ENCODE data around the gene PSMA1. TPM values are rescaled to one million over a fixed set of nuclear protein-coding genes. Genes with fewer than 3 reads are reported as not detected.

PSMA1 gene
- total RNA-seq, 1 experiment from 2014 or later: 143 TPM

GRCh38 chr11:14566331-14567063, 46.3 kb upstream of the PSMA1 start:
- no peaks in the 10 kb centered on the region for H3K9me3 ChIP-seq (ENCODE audit: insufficient read depth, low read depth)
- no peaks in the 10 kb centered on the region for H3F3A ChIP-seq (ENCODE audit: insufficient read depth, low read depth)
- ChIA-PET POLR2A (ENCODE audit: unreplicated experiment) (no interaction called here), CTCF (no interaction called here)
- no peak overlapping the region for H3K4me2 ChIP-seq
- no peaks in the 10 kb centered on the region for H3K9me2 ChIP-seq (ENCODE audit: insufficient read depth)
- intact Hi-C loops (cut with micrococcal nuclease; ENCODE audit: unreplicated experiment): no loop called here
- H3K27me3 ChIP-seq (ENCODE audit: insufficient read depth, low read depth): no peaks in the 10 kb centered on the region
- H3K27ac ChIP-seq: no peak overlapping the region
- no peaks in the 10 kb centered on the region for H3K36me3 ChIP-seq (ENCODE audit: low read depth)
- no peak for DNase-seq
- H3K4me1 ChIP-seq (replicated peaks; ENCODE audit: insufficient read depth): no peaks in the 10 kb centered on the region
- BruUV-seq (replicated peaks): no TSS peak
- H3K79me2 ChIP-seq (ENCODE audit: low read depth): no peaks in the 10 kb centered on the region
- no peak overlapping the region for H3K4me3 ChIP-seq
- H2AFZ ChIP-seq: no peak overlapping the region
- no peaks in the 10 kb centered on the region for H4K20me1 ChIP-seq (ENCODE audit: insufficient read depth)
- TF ChIP-seq, protein P1, sequence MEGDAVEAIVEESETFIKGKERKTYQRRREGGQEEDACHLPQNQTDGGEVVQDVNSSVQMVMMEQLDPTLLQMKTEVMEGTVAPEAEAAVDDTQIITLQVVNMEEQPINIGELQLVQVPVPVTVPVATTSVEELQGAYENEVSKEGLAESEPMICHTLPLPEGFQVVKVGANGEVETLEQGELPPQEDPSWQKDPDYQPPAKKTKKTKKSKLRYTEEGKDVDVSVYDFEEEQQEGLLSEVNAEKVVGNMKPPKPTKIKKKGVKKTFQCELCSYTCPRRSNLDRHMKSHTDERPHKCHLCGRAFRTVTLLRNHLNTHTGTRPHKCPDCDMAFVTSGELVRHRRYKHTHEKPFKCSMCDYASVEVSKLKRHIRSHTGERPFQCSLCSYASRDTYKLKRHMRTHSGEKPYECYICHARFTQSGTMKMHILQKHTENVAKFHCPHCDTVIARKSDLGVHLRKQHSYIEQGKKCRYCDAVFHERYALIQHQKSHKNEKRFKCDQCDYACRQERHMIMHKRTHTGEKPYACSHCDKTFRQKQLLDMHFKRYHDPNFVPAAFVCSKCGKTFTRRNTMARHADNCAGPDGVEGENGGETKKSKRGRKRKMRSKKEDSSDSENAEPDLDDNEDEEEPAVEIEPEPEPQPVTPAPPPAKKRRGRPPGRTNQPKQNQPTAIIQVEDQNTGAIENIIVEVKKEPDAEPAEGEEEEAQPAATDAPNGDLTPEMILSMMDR (conservative IDR thresholded peaks at IDR 0.05): no peak
- TF ChIP-seq EZH2 (IDR thresholded peaks at IDR 0.05; ENCODE audit: low read depth): no peak

GRCh38 chr11:14565845-14566244, 45.7 kb upstream of the PSMA1 start:
- intact Hi-C loops (cut with micrococcal nuclease; ENCODE audit: unreplicated experiment): no loop called here
- H3K4me3 ChIP-seq: no peak overlapping the region
- no peak for TF ChIP-seq EZH2 (IDR thresholded peaks at IDR 0.05; ENCODE audit: low read depth)
- TF ChIP-seq, protein P1 (conservative IDR thresholded peaks at IDR 0.05): no peak
- no TSS peak for BruUV-seq (replicated peaks)
- H3F3A ChIP-seq (ENCODE audit: insufficient read depth, low read depth): no peaks in the 10 kb centered on the region
- ChIA-PET POLR2A (ENCODE audit: unreplicated experiment) (no interaction called here), CTCF (no interaction called here)
- H3K4me2 ChIP-seq: no peak overlapping the region
- H3K27me3 ChIP-seq (ENCODE audit: insufficient read depth, low read depth): no peaks in the 10 kb centered on the region
- no peaks in the 10 kb centered on the region for H3K9me3 ChIP-seq (ENCODE audit: insufficient read depth, low read depth)
- no peaks in the 10 kb centered on the region for H3K9me2 ChIP-seq (ENCODE audit: insufficient read depth)
- no peak overlapping the region for H3K27ac ChIP-seq
- no peak for DNase-seq
- no peaks in the 10 kb centered on the region for H3K36me3 ChIP-seq (ENCODE audit: low read depth)
- no peak overlapping the region for H2AFZ ChIP-seq
- no peaks in the 10 kb centered on the region for H4K20me1 ChIP-seq (ENCODE audit: insufficient read depth)
- H3K79me2 ChIP-seq (ENCODE audit: low read depth): no peaks in the 10 kb centered on the region
- H3K4me1 ChIP-seq (replicated peaks; ENCODE audit: insufficient read depth): no peaks in the 10 kb centered on the region

- H3F3A ChIP-seq (ENCODE audit: insufficient read depth, low read depth): no peaks in the 10 kb centered on the region
- no peak overlapping the region for H3K4me3 ChIP-seq
- H3K9me3 ChIP-seq (ENCODE audit: insufficient read depth, low read depth): no peaks in the 10 kb centered on the region
- H3K79me2 ChIP-seq (ENCODE audit: low read depth): no peaks in the 10 kb centered on the region
- no peaks in the 10 kb centered on the region for H4K20me1 ChIP-seq (ENCODE audit: insufficient read depth)
- H3K4me2 ChIP-seq: no peak overlapping the region
- H2AFZ ChIP-seq: no peak overlapping the region
- no peak for DNase-seq
- no peaks in the 10 kb centered on the region for H3K27me3 ChIP-seq (ENCODE audit: insufficient read depth, low read depth)
- ChIA-PET CTCF (no interaction called here), POLR2A (ENCODE audit: unreplicated experiment) (no interaction called here)
- BruUV-seq (replicated peaks): no TSS peak
- no peak for TF ChIP-seq EZH2 (IDR thresholded peaks at IDR 0.05; ENCODE audit: low read depth)
- TF ChIP-seq, protein P1 (conservative IDR thresholded peaks at IDR 0.05): no peak
- H3K36me3 ChIP-seq (ENCODE audit: low read depth): no peaks in the 10 kb centered on the region
- H3K27ac ChIP-seq: no peak overlapping the region
- no peaks in the 10 kb centered on the region for H3K4me1 ChIP-seq (replicated peaks; ENCODE audit: insufficient read depth)
- H3K9me2 ChIP-seq (ENCODE audit: insufficient read depth): no peaks in the 10 kb centered on the region
- intact Hi-C loops (cut with micrococcal nuclease; ENCODE audit: unreplicated experiment): no loop called here
Observed at GRCh38 chr11:14555818-14556217, 35.6 kb upstream of the PSMA1 start.

Data from PC-9 (cell line).